ENCODE data around the gene IGFBP5.

Gene IGFBP5

GRCh38 chr2:216695401-216695821, at the start of gene IGFBP5:
IGFBP5 (minus strand) TSS chr2:216695549; CDS start chr2:216694775, 774 bp downstream.
- DNase-seq (ENCODE audit: low spot score): no peak

- DNase-seq (ENCODE audit: low spot score): no peak
These were observed 48.4 kb upstream of the IGFBP5 start for GRCh38 chr2:216743781-216744180.

- DNase-seq (ENCODE audit: low spot score): no peak
These were observed 47.1 kb upstream of the IGFBP5 start for GRCh38 chr2:216742411-216742810.

- no peak for DNase-seq (ENCODE audit: low spot score)
These were observed 45.9 kb upstream of the IGFBP5 start for GRCh38 chr2:216741223-216741593.

GRCh38 chr2:216740557-216741222, 45.3 kb upstream of the IGFBP5 start:
- DNase-seq (ENCODE audit: low spot score): no peak

- DNase-seq (ENCODE audit: low spot score): no peak
These were observed 43.7 kb upstream of the IGFBP5 start for GRCh38 chr2:216739035-216739434.

GRCh38 chr2:216737676-216738075, 42.3 kb upstream of the IGFBP5 start:
- no peak for DNase-seq (ENCODE audit: low spot score)

GRCh38 chr2:216736326-216736725, 41.0 kb upstream of the IGFBP5 start:
- no peak for DNase-seq (ENCODE audit: low spot score)

GRCh38 chr2:216735668-216736067, 40.3 kb upstream of the IGFBP5 start:
- DNase-seq (ENCODE audit: low spot score): no peak

- no peak for DNase-seq (ENCODE audit: low spot score)
These were observed 39.7 kb upstream of the IGFBP5 start for GRCh38 chr2:216735086-216735485.

GRCh38 chr2:216733046-216733445, 37.7 kb upstream of the IGFBP5 start:
- DNase-seq (ENCODE audit: low spot score): no peak

- no peak for DNase-seq (ENCODE audit: low spot score)
These were observed 37.0 kb upstream of the IGFBP5 start for GRCh38 chr2:216732334-216732733.

GRCh38 chr2:216731465-216731864, 36.1 kb upstream of the IGFBP5 start:
- DNase-seq (ENCODE audit: low spot score): no peak

GRCh38 chr2:216730871-216731270, 35.5 kb upstream of the IGFBP5 start:
- no peak for DNase-seq (ENCODE audit: low spot score)

GRCh38 chr2:216727346-216728122, 32.2 kb upstream of the IGFBP5 start:
- DNase-seq (ENCODE audit: low spot score): no peak

- DNase-seq (ENCODE audit: low spot score): no peak
These were observed 28.8 kb upstream of the IGFBP5 start for GRCh38 chr2:216724190-216724589.

GRCh38 chr2:216721141-216721540, 25.8 kb upstream of the IGFBP5 start:
- DNase-seq (ENCODE audit: low spot score): no peak

- no peak for DNase-seq (ENCODE audit: low spot score)
These were observed 25.4 kb upstream of the IGFBP5 start for GRCh38 chr2:216720722-216721121.

- DNase-seq (ENCODE audit: low spot score): no peak
These were observed 22.7 kb upstream of the IGFBP5 start for GRCh38 chr2:216717907-216718615.

- no peak for DNase-seq (ENCODE audit: low spot score)
These were observed 22.1 kb upstream of the IGFBP5 start for GRCh38 chr2:216717491-216717901.

GRCh38 chr2:216716109-216716508, 20.8 kb upstream of the IGFBP5 start:
- DNase-seq (ENCODE audit: low spot score): no peak

- DNase-seq (ENCODE audit: low spot score): no peak
These were observed 20.1 kb upstream of the IGFBP5 start for GRCh38 chr2:216715402-216715974.

- DNase-seq (ENCODE audit: low spot score): no peak
These were observed 19.0 kb upstream of the IGFBP5 start for GRCh38 chr2:216714376-216714775.

Measured in CD4-positive, alpha-beta T cell treated with Interleukin-15 for 4 hours (primary cell).